ENCODE results near the gene NAGK. TPM values are rescaled to one million over a fixed set of nuclear protein-coding genes. Genes with fewer than 3 reads are reported as not detected.
"Not testable (repeated sequence)": the region's sequence is repeated elsewhere in the genome, so short reads cannot be mapped to it uniquely, and the experiment has no call there.

NAGK gene
- total RNA-seq, 1 donor from 2014 or later: 46.7 TPM

GRCh38 chr2:71073475-71073874 lies 5.0 kb downstream of the NAGK start:
- Histone ChIP-seq H3K27me3 (ENCODE audit: low read depth) (no peaks in the 10 kb centered on the region), H3K4me1 (peaks cover 45% of the 10 kb centered on the region), H3K9me3 (replicated peaks) (no peaks in the 10 kb centered on the region), H3K4me3 (no peak overlapping the region), H3K27ac (replicated peaks) (no peak overlapping the region), H3K36me3 (peaks cover 59% of the 10 kb centered on the region)
- intact Hi-C loops (cut with micrococcal nuclease): no loop called here
- no peak for DNase-seq
- TF ChIP-seq CTCF (IDR thresholded peaks at IDR 0.05; ENCODE audit: borderline replicate concordance): no peak

GRCh38 chr2:71074893-71075395 lies 6.5 kb downstream of the NAGK start:
- no peaks in the 10 kb centered on the region for H3K27me3 ChIP-seq (ENCODE audit: low read depth)
- H3K4me1 ChIP-seq: peaks cover 30% of the 10 kb centered on the region
- H3K36me3 ChIP-seq: peaks cover 72% of the 10 kb centered on the region
- no peak for TF ChIP-seq CTCF (IDR thresholded peaks at IDR 0.05; ENCODE audit: borderline replicate concordance)
- no peak for DNase-seq
- H3K9me3 ChIP-seq (replicated peaks): no peaks in the 10 kb centered on the region
- no peak overlapping the region for H3K27ac ChIP-seq (replicated peaks)
- intact Hi-C loops (cut with micrococcal nuclease): no loop called here
- H3K4me3 ChIP-seq: no peak overlapping the region

- Histone ChIP-seq H3K9me3 (replicated peaks) (no peaks in the 10 kb centered on the region), H3K4me1 (no peaks in the 10 kb centered on the region), H3K27ac (replicated peaks) (no peak overlapping the region), H3K36me3 (peaks cover 61% of the 10 kb centered on the region), H3K4me3 (no peak overlapping the region), H3K27me3 (ENCODE audit: low read depth) (no peaks in the 10 kb centered on the region)
- no peak for DNase-seq
- TF ChIP-seq CTCF (IDR thresholded peaks at IDR 0.05; ENCODE audit: borderline replicate concordance): no peak
- intact Hi-C loops (cut with micrococcal nuclease): no loop called here
Measured at GRCh38 chr2:71078624-71079023, 10.2 kb downstream of the NAGK start.

- no peaks in the 10 kb centered on the region for H3K4me1 ChIP-seq
- peaks cover 5% of the 10 kb centered on the region for H3K27me3 ChIP-seq (ENCODE audit: low read depth)
- H3K36me3 ChIP-seq: peaks cover 21% of the 10 kb centered on the region
- intact Hi-C loops (cut with micrococcal nuclease): no loop called here
- H3K27ac ChIP-seq (replicated peaks): no peak overlapping the region
- DNase-seq: no peak
- no peak for TF ChIP-seq CTCF (IDR thresholded peaks at IDR 0.05; ENCODE audit: borderline replicate concordance)
- H3K4me3 ChIP-seq: no peak overlapping the region
- no peaks in the 10 kb centered on the region for H3K9me3 ChIP-seq (replicated peaks)
Measured at GRCh38 chr2:71082402-71083252, 14.2 kb downstream of the NAGK start.

GRCh38 chr2:71083297-71083696 lies 14.8 kb downstream of the NAGK start:
- H3K4me3 ChIP-seq; intact Hi-C loops (cut with micrococcal nuclease); DNase-seq; H3K4me1 ChIP-seq; H3K9me3 ChIP-seq (replicated peaks); H3K27ac ChIP-seq (replicated peaks): not testable (repeated sequence)
- peaks cover 12% of the 10 kb centered on the region for H3K27me3 ChIP-seq (ENCODE audit: low read depth)
- H3K36me3 ChIP-seq: peaks cover 15% of the 10 kb centered on the region

GRCh38 chr2:71083752-71084312 lies 15.4 kb downstream of the NAGK start:
- H3K9me3 ChIP-seq (replicated peaks); DNase-seq; H3K36me3 ChIP-seq; H3K27ac ChIP-seq (replicated peaks); H3K4me3 ChIP-seq; H3K4me1 ChIP-seq; intact Hi-C loops (cut with micrococcal nuclease): not testable (repeated sequence)
- peaks cover 14% of the 10 kb centered on the region for H3K27me3 ChIP-seq (ENCODE audit: low read depth)

GRCh38 chr2:71085325-71086003 lies 17.0 kb downstream of the NAGK start:
- DNase-seq; H3K9me3 ChIP-seq (replicated peaks); H3K36me3 ChIP-seq; H3K27ac ChIP-seq (replicated peaks); H3K4me3 ChIP-seq; H3K4me1 ChIP-seq; intact Hi-C loops (cut with micrococcal nuclease): not testable (repeated sequence)
- peaks cover 27% of the 10 kb centered on the region for H3K27me3 ChIP-seq (ENCODE audit: low read depth)

GRCh38 chr2:71089475-71089874 lies 21.0 kb downstream of the NAGK start:
- intact Hi-C loops (cut with micrococcal nuclease); H3K9me3 ChIP-seq (replicated peaks); DNase-seq; H3K36me3 ChIP-seq; H3K27ac ChIP-seq (replicated peaks); H3K4me1 ChIP-seq; H3K4me3 ChIP-seq: not testable (repeated sequence)
- peaks cover 41% of the 10 kb centered on the region for H3K27me3 ChIP-seq (ENCODE audit: low read depth)

- H3K4me3 ChIP-seq; H3K9me3 ChIP-seq (replicated peaks); H3K27ac ChIP-seq (replicated peaks); H3K36me3 ChIP-seq; DNase-seq; intact Hi-C loops (cut with micrococcal nuclease); H3K4me1 ChIP-seq: not testable (repeated sequence)
- H3K27me3 ChIP-seq (ENCODE audit: low read depth): peaks cover 41% of the 10 kb centered on the region
Measured at GRCh38 chr2:71091808-71092207, 23.4 kb downstream of the NAGK start.
